Esophagus muscularis mucosa (tissue), 4 donors: ENCODE data around the gene ZNF750. TPM values are rescaled to one million over a fixed set of nuclear protein-coding genes. Genes with fewer than 3 reads are reported as not detected.
A peak's percentile ranks its signal among the peaks of the same experiment; 100 is the strongest.

Source experiments
- DNase-seq: peaks from one replicate; pipeline ENCODE4 v3.0.0-alpha.2; 2017; ENCODE audit errors: extremely low spot score
- H3K27ac ChIP-seq, 4 donors: fragments of 200-600 bp; sonication (generic); replicated peaks in 1 of 4; 1 replicate in 3 of 4; 2 replicates in 1 of 4; pipeline ENCODE4 v1.5.1; 2016 to 2019; ENCODE audit warnings: mild to moderate bottlenecking in 1 of 4
- H3K27me3 ChIP-seq, 4 donors: fragments of 200-600 bp; sonication (generic); one replicate each; pipeline versions ENCODE4 v1.5.1 to v1.6.0; 2016 to 2019
- H3K36me3 ChIP-seq, 4 donors: fragments of 200-600 bp; sonication (generic); one replicate each; pipeline ENCODE4 v1.5.1; 2016 to 2019
- H3K4me1 ChIP-seq, 4 donors: fragments of 200-600 bp; sonication (generic); one replicate each; pipeline ENCODE4 v1.5.1; 2016 to 2019
- H3K4me3 ChIP-seq, 4 donors: fragments of 200-600 bp; sonication (generic); 1 replicate in 2 of 4; 2 replicates in 2 of 4; pipeline ENCODE4 v1.5.1; 2016 to 2019; ENCODE audit warnings: mild to moderate bottlenecking in 4 of 4, moderate library complexity in 1 of 4
- H3K9me3 ChIP-seq, 4 donors: fragments of 200-600 bp; sonication (generic); 1 replicate in 3 of 4; 2 replicates in 1 of 4; pipeline ENCODE4 v1.5.1; 2016 to 2019
- EP300 ChIP-seq: sonication (generic); formaldehyde crosslinking; IDR thresholded peaks from one replicate; pipeline ENCODE4 v1.6.1; 2017; ENCODE audit warnings: antibody characterized with exemption
- POLR2A ChIP-seq: fragments of 450-650 bp; IDR thresholded peaks from one replicate; pipeline ENCODE4 v1.6.1; 2017; ENCODE audit warnings: antibody characterized with exemption, moderate library complexity, mild to moderate bottlenecking, low read depth
- POLR2AphosphoS5 ChIP-seq, 2 donors: sonication (generic); formaldehyde crosslinking; IDR thresholded peaks; one replicate each; pipeline ENCODE4 v1.6.1; 2017; ENCODE audit warnings: antibody characterized with exemption in 2 of 2
- WGBS: methylation state at CpG from one replicate; pipeline ENCODE4 v1.1.5; 2018; 5-methylcytosine and 5-hydroxymethylcytosine counted together
- intact Hi-C: fragments of 100-400 bp; cut with DNase I; formaldehyde crosslinking; loops from one replicate; pipeline ENCODE4 v1.15.1; 2023
- total RNA-seq, 4 donors: library from RNA; depleted of rRNA; stranded (reverse); fragments of >200 nt; gene quantifications; one replicate each; pipeline versions ENCODE4 v1.1.0 to v1.2.1, GENCODE V29; 2016
- TF ChIP-seq, protein P1 (sequence below), 3 experiments: fragments of 200-600 bp in 2 of 3; fragments of 450-650 bp in 1 of 3; sonication (generic) in 2 of 3; IDR thresholded peaks; one replicate each; pipeline ENCODE4 v1.5.1; 2017 to 2019; ENCODE audit warnings: antibody characterized with exemption in 3 of 3, mild to moderate bottlenecking in 2 of 3, moderate library complexity in 1 of 3

The ZNF750 gene
- total RNA-seq, 4 donors from 2014 or later = not detected

DNA sequence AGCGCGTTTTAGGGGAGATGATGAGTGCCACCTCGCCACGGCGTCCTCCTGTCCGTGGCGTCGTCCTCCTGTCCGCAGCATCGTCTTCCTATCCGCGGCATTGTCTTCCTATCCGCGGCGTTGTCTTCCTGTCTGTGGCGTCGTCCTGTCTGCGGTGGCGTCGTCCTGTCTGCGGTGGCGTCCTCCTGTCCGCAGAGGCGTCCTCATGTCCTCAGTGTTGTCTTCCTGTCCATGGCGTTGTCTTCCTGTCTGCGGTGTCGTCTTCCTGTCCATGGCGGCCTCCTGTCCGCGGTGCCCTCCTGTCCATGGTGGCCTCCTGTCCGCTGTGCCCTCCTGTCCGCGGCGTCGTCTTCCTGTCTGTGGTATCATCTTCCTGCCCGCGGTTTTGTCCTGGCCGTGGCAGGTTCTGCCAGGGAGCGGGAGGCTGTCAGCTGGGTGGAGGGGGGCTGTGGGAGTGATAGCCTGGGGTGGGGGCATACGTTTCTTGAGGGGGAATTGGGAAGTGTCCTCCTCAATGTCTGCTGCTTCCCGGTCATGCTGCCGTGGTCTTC lies 57.1 kb downstream of the ZNF750 start:
- Histone ChIP-seq H3K27me3 (no peaks in the 10 kb centered on the region), H3K4me1 (peaks cover 0 to 14% (median 9%) of the 10 kb centered on the region in 4 donors), H3K9me3 (no peaks in the 10 kb centered on the region), H3K36me3 (peaks cover 14 to 41% (median 29%) of the 10 kb centered on the region in 4 donors), H3K27ac (peak overlapping the region in 2 of 4 donors; percentile 14 to 50), H3K4me3 (no peak overlapping the region)
- intact Hi-C loops = loop anchor here (5.0 to 10.0 kb wide), 2 partner anchors 92 to 135 kb away; no protein-coding TSS in a partner anchor
- 82% methylated on average over 42 of the region's 42 CpGs for WGBS
- TF ChIP-seq POLR2A (no peak), POLR2AphosphoS5 (IDR thresholded peaks at IDR 0.05) (no peak), EP300 (no peak)
- TF ChIP-seq, protein P1, sequence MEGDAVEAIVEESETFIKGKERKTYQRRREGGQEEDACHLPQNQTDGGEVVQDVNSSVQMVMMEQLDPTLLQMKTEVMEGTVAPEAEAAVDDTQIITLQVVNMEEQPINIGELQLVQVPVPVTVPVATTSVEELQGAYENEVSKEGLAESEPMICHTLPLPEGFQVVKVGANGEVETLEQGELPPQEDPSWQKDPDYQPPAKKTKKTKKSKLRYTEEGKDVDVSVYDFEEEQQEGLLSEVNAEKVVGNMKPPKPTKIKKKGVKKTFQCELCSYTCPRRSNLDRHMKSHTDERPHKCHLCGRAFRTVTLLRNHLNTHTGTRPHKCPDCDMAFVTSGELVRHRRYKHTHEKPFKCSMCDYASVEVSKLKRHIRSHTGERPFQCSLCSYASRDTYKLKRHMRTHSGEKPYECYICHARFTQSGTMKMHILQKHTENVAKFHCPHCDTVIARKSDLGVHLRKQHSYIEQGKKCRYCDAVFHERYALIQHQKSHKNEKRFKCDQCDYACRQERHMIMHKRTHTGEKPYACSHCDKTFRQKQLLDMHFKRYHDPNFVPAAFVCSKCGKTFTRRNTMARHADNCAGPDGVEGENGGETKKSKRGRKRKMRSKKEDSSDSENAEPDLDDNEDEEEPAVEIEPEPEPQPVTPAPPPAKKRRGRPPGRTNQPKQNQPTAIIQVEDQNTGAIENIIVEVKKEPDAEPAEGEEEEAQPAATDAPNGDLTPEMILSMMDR (IDR thresholded peaks at IDR 0.05) = no peak
- no peak for DNase-seq

DNA sequence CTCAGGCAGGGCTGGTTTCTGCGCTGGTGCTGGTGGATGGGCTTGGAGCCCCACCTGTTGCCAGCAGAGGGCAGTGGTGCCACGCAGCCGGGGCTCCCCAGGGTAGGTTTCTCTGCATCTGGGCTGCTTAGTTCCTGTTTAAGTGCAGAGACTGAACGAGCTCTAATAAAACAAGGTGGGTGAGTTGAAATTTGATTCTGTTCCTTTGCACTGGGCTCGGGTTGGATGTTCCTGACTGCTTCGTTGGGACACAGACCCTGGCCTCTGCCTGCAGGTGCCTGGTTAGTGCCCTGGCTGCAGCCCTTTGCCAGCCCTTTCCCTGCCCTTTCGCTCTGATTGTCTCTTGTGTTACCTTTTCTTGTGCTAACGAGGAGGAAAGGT lies 57.9 kb downstream of the ZNF750 start:
- 25% methylated on average over 8 of the region's 8 CpGs for WGBS
- Histone ChIP-seq H3K9me3 (no peaks in the 10 kb centered on the region), H3K27me3 (no peaks in the 10 kb centered on the region), H3K4me1 (peaks cover 0 to 11% (median 9%) of the 10 kb centered on the region in 4 donors), H3K36me3 (peaks cover 14 to 41% (median 27%) of the 10 kb centered on the region in 4 donors), H3K4me3 (no peak overlapping the region), H3K27ac (peak overlapping the region in 1 of 4 donors; percentile 50)
- intact Hi-C loops = loop anchor here (5.0 to 10.0 kb wide), 2 partner anchors 93 to 135 kb away; no protein-coding TSS in a partner anchor
- DNase-seq = no peak
- TF ChIP-seq POLR2AphosphoS5 (IDR thresholded peaks at IDR 0.05) = no peak
- TF ChIP-seq, protein P1 (IDR thresholded peaks at IDR 0.05) = peak; percentile 91 to 97 (median 94)

DNA sequence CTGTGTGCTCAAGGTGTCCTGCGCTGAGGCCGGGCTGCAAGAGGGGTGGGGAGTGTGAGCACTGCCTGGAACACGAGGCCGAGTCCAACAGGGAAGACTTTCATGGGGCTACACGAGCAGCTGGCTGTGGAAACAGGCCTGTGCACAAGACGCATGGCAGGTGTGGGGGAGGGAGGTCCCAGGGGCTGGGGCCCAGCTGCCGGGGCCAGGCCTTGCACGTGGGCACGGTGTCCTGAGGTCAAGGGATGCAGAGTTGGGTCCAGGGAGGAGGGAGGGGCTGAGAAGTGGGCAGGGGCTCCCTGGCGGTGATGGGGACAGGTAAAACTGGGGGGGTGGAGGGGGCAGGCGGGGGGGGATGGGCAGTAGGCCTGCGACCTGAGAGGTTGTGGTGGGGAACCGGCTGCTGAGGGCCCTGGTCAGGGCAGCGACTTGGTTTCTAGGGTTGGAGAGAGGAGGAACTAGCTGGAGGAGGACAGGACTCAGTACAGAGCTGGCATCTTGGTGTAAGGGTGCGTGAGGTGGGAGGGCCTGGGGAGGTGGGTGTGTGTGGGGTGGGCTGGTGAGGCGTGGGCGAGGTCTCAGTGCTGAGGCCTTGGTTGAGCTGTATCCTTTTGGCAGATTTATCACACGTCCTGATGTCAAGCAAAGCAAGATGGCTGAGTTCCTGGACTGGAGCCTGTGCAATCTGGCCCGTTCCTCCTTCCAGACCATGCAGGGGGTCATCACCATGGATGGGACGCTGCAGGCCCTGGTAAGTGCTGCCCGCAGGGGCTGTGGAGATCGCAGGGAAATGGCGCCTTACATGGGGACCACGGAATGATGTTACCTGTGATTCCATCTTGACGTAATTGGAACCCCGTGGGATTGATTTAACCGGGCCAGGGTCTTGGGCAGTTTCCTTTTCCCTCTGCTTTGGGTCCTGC lies 58.6 kb downstream of the ZNF750 start:
- intact Hi-C loops = loop anchor here (5.0 to 10.0 kb wide), 2 partner anchors 94 to 136 kb away; no protein-coding TSS in a partner anchor
- H3K4me3 ChIP-seq = no peak overlapping the region
- H3K27me3 ChIP-seq = no peaks in the 10 kb centered on the region
- peaks cover 0 to 11% (median 9%) of the 10 kb centered on the region in 4 donors for H3K4me1 ChIP-seq
- no peak for TF ChIP-seq EP300
- DNase-seq = no peak
- H3K9me3 ChIP-seq = no peaks in the 10 kb centered on the region
- WGBS = 80% methylated on average over 16 of the region's 27 CpGs
- peaks cover 14 to 43% (median 31%) of the 10 kb centered on the region in 4 donors for H3K36me3 ChIP-seq
- no peak overlapping the region for H3K27ac ChIP-seq

DNA sequence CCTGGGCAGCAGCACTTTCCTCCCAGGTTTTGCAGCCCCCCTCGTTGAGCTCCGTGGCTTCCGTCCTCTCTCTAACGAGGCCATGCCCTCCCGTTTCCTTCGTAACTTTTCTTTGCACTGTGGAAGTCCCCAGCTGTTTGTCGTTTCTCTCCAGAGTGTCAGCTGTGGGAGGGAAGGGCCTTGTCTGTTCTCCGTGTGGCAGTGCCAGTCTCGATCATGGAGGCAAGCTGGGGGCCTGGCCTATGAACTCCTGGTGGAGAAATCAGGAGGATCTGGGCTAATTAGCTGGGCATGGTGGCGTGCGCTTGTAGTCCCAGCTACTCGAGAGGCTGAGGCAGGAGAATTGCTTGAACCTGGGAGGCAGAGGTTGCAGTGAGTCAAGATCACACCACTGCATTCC lies 59.6 kb downstream of the ZNF750 start:
- WGBS = 84% methylated on average over 12 of the region's 12 CpGs
- no peak overlapping the region for H3K27ac ChIP-seq
- peaks cover 14 to 45% (median 27%) of the 10 kb centered on the region in 4 donors for H3K36me3 ChIP-seq
- H3K9me3 ChIP-seq = no peaks in the 10 kb centered on the region
- no peak overlapping the region for H3K4me3 ChIP-seq
- DNase-seq = no peak
- no peaks in the 10 kb centered on the region for H3K27me3 ChIP-seq
- intact Hi-C loops = loop anchor here (5.0 to 10.0 kb wide), 2 partner anchors 95 to 137 kb away; no protein-coding TSS in a partner anchor
- peaks cover 0 to 14% (median 11%) of the 10 kb centered on the region in 4 donors for H3K4me1 ChIP-seq
- TF ChIP-seq, protein P1 (IDR thresholded peaks at IDR 0.05) = no peak
- no peak for TF ChIP-seq POLR2A
- no peak for TF ChIP-seq POLR2AphosphoS5 (IDR thresholded peaks at IDR 0.05)
- no peak for TF ChIP-seq EP300

DNA sequence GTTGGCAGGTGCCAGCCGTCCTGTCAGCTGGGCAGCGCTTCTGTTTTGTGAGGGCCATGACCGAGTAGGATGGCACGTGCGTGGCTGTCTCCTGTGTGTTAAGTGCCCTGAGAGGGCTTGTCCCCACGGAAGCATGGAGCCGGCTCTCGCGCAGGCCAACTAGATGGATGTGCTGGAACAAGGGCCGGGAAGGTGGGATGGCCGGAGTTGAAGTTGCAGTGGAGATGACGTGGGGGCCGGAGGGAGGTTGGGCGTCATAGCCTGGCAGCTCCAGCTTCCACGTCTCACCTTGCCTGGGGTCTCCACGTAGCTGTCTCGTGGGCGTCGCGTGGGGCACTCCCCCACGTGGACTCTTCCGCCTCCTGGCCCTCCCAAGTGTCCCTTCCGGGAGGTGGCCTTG lies 60.3 kb downstream of the ZNF750 start:
- Histone ChIP-seq H3K9me3 (no peaks in the 10 kb centered on the region), H3K36me3 (peaks cover 14 to 40% (median 25%) of the 10 kb centered on the region in 4 donors), H3K27me3 (no peaks in the 10 kb centered on the region), H3K4me3 (no peak overlapping the region), H3K27ac (no peak overlapping the region), H3K4me1 (peaks cover 4 to 19% (median 17%) of the 10 kb centered on the region in 4 donors)
- intact Hi-C loops = loop anchor here (5.0 kb wide), 1 partner anchor 427 kb away; no protein-coding TSS in a partner anchor
- TF ChIP-seq POLR2AphosphoS5 (IDR thresholded peaks at IDR 0.05) = no peak
- no peak for TF ChIP-seq POLR2A
- no peak for TF ChIP-seq EP300
- 87% methylated on average over 16 of the region's 23 CpGs for WGBS
- no peak for DNase-seq

Other genes starting within 250 kb of the ZNF750 start
- gene WDR45B, start 191.6 kb downstream of the ZNF750 start, total RNA-seq = 10 to 100 TPM; 57.3 to 81.4 (median 74.4) TPM
- gene RAB40B, start 141.3 kb downstream of the ZNF750 start, total RNA-seq = 10 to 100 TPM in 3 of 4 donors, 1 to 10 TPM in 1; 6.2 to 24.3 (median 19.4) TPM
- gene FN3KRP, start 123.3 kb downstream of the ZNF750 start, total RNA-seq = 10 to 100 TPM; 11.5 to 27.5 (median 17.3) TPM
- gene FN3K, start 104.4 kb downstream of the ZNF750 start, total RNA-seq = 10 to 100 TPM in 1 of 4 donors, 1 to 10 TPM in 3; 3.4 to 22.7 (median 6.5) TPM
- 10 to 100 TPM; 38.1 to 56.7 (median 53.6) TPM for gene TBCD, start 88.0 kb downstream of the ZNF750 start, total RNA-seq
- 100 to 1,000 TPM in 1 of 4 donors, 10 to 100 TPM in 3; 36.5 to 124 (median 61.5) TPM for gene METRNL, start 239.6 kb upstream of the ZNF750 start, total RNA-seq